SIG-M5 (cell line): Measurements from ENCODE around the gene PPDPF.

Experiments used
- DNase-seq: peaks from one replicate; lab custom pipeline; 2025; lab: John Stamatoyannopoulos, UW

The PPDPF gene

DNA sequence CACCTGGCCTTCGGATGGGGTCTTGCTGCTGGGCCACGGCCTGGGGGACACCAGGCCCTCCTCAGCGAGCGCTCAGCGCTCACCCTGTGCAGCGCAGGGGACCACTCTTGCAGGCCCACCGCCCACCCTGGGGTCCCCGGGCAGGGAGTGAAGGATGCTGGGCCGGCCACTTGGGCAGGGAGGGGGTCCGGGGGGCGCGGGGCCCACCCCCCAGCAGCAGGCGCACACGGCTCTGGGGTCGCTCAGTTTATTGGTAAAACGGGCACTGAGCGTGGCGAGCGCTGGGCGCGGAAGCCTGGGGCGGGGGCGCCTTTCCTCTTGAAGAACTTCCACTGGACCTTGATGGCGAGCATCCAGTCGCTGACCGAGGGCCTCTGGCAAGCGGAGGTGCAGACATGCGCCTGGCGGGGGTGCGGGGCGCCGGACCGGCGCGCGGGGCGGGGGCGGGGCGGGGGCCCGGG, 32.8 kb upstream of the PPDPF start:
- DNase-seq = no peak

DNA sequence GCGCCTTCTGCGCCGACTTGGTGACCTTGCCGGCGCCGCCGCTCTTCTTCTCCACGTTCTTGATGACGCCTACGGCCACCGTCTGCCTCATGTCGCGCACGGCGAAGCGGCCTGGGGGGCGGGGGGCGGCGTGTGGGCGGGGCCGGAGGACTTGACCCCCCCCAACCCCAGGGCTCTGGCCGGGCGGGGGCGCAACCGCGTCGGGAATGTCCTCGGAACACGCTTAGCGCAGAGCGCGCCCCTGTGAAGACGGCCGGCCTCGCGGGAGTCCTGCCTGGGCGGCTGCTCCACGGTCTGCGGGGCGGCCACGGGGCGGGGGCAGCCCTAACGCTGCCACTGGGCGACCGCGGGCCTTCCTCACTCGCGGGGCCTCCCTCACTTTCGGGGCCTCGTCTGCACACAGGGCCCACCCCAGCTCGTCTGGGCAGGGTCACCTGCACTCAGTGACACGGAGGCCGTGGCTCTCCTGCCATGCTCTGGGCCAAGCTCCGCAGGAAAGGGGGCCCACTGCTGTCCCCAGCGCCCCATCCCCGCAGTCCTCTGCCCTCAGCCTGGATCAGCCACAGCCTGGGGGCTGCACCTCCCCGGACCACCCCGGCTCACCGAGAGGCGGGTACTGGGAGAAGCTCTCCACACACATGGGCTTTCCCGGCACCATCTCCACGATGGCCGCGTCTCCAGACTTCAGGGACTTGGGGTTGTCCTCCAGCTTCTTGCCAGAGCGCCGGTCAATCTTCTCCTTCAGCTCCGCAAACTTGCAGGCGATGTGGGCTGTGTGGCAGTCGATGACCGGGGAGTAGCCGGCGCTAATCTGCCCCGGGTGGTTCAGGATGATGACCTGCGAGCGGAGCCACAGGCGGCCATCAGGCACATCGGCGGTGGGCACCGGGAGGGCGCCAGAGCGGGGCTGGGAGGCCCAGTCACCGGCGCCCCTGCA, 32.0 kb upstream of the PPDPF start:
- no peak for DNase-seq

DNA sequence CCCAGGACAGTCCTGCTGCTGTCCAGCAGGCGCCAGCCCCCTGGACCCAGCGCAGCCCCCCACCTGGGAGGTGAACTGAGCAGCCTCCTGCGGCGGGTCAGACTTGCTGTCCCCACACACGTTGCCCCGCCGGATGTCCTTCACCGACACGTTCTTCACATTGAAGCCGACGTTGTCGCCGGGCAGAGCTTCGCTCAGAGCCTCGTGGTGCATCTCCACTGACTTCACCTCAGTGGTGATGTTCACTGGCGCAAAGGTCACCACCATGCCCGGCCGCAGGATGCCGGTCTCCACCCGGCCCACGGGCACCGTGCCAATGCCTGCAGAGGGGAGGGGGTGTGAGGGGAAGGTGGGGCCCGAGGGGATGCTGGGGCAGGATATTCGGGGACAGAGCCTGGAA, 30.1 kb upstream of the PPDPF start:
- DNase-seq = no peak

DNA sequence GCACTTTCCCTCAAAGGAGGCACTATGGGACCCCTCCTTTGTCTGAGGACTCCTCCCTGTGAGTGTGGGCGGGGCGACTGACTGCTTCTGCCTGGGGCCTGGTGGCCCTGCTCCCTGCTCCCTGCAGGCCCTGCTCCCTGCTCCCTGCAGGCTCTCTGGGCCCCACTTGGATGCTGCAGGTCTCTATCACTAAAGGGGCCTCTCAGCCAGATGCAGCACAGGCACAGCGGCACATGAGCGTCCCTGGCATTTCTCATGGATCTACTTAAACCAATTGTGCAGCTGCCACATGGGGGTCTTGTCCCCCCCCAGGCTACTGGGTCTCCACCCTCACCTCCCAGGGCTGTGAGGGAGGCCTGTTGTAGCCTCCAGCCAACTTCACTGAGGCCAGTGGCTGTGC, 29.5 kb upstream of the PPDPF start:
- no peak for DNase-seq

DNA sequence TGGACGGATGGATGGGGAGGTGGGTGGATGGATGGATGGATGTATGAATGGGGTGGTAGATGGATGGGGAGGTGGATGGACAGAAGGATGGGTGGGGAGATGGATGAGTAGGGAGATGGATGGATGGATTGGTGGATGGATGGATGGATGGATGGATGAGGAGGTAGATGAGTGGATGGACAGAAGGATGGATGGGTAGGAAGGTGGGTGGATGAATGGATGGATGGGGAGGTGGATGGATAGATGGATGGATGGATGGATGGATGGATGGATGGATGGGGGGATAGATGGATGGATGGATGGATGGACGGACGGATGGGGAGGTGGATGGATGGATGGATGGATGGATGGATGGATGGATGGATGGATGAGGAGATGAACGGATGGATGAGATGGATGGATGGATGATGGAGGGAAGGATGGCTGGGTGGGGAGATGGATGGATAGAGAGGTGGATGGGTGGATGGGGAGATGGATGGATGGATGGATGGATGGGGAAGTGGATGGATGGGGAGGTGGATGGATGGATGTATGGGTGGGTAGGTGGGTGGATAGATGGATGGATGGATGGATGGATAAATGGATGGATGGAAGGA, 28.8 kb upstream of the PPDPF start:
- no peak for DNase-seq

DNA sequence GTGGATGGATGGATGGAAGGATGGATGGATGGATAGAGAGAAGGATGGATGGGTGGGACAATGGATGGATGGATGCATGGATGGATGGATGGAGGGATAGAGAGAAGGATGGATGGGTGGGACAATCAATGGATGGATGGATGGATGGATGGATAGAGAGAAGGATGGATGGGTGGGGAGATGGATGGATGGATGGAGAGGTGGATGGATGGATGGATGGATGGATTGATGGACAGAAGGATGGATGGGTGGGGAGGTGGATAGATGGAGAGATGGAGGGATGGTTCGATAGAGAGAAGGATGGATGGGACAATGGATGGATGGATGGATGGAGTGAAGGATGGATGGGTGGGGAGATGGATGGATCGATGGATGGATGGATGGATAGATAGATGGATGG, 28.0 kb upstream of the PPDPF start:
- no peak for DNase-seq

DNA sequence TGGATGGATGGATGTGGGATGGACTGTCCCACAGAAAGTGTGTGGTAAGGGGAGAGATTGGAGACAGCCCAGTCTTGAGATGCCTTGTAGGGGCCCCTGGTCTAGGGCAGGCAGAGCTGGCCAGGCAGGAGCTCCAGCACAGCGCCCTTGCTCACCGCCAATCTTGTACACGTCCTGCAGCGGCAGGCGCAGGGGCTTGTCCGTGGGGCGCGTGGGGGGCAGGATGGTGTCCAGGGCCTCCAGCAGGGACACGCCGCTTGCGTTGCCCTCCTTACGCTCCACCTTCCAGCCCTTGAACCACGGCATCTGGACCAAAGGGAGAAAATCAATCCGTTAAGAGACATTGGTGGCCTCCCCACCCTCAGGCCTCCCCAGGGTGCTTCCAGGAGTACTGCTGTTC, 27.6 kb upstream of the PPDPF start:
- DNase-seq = no peak

DNA sequence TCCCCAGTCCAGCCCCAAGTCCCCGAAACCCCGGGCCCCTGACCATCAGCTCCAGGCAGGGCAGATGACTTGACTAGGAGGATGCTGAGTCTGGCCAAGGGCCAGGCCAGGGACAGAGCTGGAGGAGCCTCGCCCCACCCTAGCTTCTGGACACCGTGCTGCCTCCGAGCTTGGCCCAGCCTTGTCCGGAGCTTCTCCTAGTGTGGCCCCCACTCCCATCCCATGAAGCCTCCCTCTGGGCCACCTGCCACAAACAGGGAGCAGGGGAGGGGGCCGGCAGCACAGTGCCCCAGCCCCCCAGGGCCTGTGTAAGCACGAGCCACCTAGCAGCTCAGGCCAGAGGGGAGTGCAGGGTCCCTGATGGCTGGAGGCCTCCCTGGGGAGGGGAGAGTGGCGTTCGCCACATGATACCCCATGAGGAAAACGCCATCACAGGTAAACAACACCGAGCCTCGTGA, 27.0 kb upstream of the PPDPF start:
- DNase-seq = no peak

DNA sequence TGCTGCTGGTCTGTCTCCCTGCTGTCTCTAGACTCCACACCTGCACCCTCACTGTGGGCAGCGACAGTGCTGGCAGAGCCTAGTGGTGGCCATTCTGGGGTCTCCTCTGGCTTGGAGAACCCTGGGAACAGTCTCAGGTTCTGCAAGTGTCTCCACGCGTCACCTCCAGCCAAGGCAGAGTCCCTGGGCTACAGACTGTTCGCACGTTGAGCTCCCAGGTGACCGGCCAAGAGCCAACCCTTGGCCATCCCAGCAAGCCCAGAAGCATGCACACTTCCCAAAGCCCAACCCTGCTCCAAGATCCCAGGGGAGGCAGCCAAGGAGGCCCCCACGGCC, 26.5 kb upstream of the PPDPF start:
- no peak for DNase-seq

DNA sequence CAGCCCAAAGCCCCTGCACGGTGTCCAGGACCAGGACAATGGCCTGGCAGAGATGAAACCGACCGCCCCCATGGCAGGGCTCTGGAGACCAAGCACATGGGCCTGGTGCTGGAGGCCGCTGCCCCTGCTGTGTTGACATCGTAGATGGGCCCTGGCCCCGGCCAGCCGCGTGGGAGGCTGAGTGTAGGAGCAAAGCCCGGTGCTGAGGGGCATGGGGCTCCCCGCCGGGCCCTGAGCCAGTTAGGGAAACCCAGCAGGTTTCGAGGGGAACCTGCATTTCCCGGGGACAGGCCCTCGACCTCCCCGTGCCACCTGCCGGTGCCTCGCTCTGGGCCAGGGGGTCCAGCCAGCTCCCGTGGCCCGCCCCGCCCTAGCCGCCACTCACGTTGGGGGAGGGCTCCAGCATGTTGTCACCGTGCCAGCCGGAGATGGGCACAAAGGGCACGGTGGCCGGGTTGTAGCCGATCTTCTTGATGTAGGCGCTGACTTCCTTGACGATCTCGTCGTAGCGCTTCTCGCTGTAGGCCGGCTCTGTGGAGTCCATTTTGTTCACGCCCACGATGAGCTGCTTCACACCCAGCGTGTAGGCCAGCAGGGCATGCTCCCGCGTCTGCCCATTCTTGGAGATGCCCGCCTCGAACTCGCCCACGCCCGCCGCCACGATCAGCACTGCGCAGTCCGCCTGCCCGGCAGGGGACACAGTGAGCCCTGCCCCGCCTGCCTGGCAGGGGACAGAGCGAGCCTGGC, 26.0 kb upstream of the PPDPF start:
- DNase-seq = no peak

DNA sequence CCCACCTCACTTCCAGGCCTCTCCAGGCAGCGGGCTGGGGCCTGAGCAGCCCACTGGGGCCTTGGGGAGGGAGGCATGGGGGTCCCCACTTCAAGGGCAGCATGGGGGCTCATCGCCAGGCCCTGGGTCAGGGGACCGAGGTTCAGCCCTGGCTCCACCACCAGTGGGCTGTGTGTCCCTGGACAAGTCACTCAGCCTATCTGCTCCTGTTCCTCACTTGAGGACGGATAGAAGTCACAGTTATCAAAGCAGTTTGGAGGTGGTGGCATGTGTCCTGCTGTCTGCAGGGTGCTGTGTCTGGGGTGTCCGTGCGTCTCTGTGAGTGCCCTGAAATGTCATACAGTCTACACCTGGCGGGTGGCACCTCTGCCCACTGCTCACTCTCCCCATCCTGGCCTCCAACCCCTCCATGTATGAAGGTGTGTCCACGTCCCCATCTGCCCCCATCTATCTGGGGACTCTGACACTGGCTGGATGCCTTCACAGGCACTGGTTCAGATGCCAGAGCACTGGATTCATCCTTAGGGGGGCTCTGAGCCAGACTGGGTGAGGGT, 25.3 kb upstream of the PPDPF start:
- DNase-seq = no peak

DNA sequence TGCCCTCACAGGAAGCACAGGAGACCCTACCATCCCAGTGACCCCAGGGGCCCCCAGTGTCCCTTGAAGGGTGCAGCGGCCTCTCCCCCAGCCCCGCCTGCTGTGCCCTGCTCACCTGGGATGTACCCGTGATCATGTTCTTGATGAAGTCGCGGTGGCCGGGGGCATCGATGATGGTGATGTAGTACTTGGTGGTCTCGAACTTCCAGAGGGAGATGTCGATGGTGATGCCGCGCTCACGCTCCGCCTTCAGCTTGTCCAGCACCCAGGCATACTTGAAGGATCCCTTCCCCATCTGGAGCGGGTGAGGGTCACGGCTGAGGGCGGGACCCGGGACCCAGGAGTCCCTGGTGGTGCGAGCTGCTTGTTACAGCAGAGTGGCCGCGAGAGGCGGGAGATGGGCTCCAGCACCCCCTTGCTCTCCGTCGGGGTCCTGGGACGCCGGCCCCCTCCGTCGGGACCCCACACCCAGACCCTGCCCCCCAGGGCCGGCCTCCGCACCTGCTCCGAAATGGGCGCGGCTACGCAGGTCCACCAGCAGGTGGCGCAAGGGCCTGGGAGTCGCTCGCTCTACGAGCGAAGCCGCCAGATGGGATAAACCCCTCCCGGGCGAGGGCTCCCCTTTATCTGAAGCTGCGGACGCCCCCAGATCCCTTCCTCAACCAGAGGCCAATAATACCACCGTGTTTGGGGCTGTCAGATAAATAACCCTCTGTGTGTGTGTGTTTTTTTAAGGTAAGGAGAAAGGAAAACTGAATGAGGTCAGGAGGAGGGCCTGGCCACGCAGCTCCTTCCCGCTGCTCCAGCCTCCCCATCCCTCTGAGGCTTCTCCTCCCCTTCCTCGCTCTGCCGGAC, 24.6 kb upstream of the PPDPF start:
- no peak for DNase-seq

DNA sequence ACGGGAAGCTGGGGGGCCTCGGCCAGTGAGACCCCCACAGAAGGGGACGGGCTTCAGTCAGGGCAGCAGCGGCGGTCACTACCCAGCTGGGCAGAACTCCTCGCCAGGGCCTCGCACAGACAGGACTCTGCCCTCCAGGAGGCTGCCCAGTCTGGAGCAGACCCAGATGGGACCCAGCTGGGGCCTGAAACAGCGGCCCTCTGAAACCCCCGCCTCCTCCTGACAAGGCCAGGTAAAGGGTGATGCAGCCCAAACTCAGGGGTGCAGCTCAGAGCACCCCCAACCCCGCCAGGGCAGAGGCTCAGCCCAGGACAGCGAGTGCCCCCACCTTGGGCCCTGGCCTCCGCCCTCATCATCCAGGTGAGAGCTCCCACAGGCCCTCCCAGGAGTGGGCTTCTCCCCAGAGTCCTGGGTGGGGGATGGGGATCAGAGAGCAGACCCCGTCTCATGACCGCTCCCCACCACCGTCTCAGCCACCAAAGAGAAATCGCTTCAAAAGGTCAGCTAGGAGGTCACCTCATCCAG, 23.9 kb upstream of the PPDPF start:
- DNase-seq = no peak

DNA sequence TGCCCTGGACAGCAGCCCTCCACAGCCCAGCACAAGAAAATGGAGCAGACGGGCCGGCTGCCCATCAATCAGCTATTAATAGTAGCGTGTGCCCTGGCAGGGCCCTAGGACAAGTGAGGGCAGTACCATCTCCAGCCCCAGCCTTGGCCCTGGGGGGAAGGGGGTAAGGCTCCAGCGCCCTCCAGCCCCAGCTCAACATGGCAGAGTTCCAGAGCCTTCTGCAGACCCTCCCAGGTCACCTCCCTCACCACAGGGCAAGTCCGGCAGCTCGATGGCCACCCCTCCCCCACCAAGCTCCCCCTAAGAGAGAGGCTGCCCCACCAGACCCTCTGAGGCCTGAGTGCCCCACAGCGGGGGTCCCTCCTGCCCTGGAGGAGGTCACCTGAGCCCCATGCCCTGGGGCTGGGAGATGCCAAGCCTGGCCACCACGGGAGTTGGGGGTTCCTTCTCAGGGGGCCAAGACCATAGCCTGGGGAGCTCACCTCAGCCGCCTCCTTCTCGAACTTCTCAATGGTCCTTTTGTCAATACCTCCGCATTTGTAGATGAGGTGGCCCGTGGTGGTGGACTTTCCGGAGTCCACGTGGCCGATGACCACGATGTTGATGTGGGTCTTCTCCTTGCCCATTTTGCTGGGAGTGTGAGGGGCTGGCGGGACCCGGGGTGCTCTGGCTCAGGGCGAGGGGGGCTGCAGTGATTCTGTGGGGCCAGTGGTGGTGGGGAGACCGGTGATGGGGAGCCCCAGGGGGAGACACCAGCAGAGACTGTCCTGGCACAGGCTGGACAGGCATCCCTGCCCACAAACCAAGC, 23.2 kb upstream of the PPDPF start:
- DNase-seq = no peak

DNA sequence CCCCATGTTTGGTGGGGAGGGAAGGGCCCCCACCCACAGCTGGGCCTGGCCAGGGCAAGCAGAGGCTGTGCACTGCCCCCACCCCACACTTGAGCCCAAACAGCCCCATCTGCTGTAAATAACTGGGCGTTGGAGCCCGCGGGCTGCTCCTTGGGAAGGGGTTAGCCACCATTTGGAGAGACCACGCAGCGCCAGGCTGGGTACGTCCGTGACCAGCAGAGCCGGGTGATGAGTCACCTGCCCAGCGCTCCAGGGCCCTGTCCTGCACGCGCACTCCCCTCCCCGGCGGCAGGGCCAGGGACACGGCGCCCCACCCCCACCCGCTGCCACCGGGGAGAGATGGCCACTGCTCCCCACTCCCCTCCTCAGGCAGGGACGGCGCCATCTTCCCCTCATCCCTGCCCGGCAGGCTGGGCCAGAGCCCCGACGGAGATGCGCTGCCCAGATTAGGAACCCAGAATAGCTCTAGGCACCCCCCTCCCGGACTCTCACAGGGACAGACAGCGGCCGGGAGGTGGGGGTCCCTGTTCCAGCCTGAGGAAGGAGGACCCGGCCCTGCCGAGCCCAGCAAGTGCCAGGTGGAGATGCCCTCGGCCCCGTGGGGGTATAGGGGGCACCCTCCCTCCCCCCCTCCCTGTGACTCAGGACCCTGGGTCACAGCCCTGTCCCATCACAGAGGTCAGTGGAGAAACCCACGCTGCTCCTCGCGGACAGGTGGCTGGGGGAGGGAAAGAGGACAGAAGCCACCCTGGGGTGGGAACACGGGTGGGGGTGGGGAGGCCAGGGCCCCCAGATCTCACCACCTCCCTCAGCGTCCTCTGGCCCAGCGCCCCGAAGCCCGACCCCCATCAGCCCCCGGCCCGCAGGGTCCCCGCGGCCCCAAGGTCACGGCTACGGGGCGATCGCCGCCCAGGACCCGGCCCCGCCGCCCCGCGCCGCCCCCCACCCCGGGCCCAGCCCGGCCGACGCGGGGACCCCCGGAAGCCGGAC, 22.3 kb upstream of the PPDPF start:
- no peak for DNase-seq

DNA sequence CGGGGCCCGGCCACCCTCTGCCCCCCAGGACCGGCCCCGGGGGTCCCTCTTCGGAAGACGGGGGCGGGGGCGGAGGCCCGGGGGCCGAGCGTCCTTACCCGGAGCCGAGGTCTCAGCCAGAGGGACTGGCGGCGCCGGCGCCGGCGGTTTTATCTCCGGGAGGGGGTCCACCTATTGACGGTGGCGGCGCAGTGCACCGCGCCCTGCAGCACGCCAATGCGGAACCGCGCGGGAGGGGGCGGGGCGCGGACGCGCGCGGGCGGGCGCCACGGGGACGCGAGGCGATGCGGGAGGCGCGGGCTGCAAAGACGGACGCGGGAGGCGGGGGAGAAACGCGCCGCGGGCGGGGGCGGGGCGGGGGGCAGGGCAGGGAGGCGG, 21.6 kb upstream of the PPDPF start, which contains the start of gene EEF1A2:
Gene EEF1A2, minus strand, starts transcription at position 124 of the 378 bp plus-strand sequence. CDS start 1,320 bp downstream, outside the sequence.
- no peak for DNase-seq

DNA sequence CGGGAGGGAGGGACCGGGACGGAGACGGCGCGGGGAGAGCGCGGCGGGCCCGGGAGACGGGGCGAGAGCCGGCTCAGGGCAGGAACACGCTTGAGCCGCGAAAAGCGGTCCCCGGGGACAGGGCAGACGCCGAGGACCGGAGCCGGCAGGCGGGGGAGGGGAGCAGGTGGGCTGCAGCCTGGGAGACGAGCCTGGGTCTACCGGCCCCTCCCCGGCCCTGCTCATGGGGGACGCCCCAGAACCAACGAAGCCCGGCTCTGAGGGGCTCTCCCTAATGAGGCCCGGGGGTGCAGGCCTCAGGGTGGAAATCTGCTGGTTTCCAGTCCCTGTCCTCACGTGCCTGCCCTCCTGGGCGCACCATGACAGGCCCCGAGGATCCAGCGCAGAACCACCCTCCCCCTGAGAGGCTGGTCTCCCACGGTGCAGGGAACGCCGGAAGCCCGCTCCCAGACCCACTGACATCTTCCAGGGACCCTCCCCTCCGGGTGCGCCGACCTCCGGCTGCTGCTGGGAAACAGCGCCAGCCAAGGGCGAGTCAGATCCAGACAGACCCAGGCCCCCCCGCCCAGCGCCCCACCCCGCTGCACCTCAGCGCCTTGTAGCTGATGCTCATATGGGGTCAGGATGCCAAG, 21.1 kb upstream of the PPDPF start:
- no peak for DNase-seq

DNA sequence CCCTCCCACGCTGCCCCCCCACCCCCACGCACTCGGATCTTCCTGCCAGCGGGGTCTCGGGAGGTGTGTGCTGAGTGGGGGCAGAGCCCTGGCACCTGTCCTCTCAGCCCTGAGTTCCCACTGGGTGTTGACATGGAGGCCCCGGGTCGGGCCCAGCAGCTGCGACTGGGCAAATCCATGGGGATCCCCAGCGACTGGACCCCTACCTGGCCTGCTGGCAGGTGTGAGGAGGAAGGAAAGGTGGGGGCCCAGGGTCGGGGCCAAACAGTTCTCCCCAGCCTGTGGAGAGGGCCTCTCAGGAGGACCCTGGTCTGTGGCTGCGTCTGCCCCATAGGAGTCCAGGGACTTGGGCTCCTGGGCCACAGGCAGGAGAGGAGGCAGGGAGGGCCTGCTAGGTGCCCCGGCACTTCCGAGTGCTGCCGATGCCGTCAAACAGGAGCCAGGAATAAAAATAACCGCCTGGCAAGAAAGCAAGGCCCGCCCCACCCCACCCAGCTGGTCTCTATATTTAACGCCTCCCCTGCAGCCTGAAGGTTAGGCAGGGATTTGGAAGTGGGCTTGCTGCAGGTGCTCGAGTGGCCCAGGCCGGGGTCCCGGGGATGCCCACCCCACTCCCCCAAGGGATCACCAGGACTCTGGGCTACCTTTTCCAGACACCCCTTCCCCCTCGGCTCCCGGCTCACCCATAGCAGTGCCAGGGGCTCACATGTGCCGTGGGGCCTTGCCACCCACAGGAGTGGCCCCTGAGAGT, 20.2 kb upstream of the PPDPF start:
- no peak for DNase-seq
